ENCODE data around the gene LNPEP. TPM values are rescaled to one million over a fixed set of nuclear protein-coding genes. Genes with fewer than 3 reads are reported as not detected.
"Not testable (repeated sequence)": the region's sequence is repeated elsewhere in the genome, so short reads cannot be mapped to it uniquely, and the experiment has no call there.

Gene LNPEP
- total and polyA plus RNA-seq, 2 of the 13 experiments (the other 11 are each of a cell fraction or from before 2014, with no cell fraction given) = 8.0 to 16.9 TPM

DNA sequence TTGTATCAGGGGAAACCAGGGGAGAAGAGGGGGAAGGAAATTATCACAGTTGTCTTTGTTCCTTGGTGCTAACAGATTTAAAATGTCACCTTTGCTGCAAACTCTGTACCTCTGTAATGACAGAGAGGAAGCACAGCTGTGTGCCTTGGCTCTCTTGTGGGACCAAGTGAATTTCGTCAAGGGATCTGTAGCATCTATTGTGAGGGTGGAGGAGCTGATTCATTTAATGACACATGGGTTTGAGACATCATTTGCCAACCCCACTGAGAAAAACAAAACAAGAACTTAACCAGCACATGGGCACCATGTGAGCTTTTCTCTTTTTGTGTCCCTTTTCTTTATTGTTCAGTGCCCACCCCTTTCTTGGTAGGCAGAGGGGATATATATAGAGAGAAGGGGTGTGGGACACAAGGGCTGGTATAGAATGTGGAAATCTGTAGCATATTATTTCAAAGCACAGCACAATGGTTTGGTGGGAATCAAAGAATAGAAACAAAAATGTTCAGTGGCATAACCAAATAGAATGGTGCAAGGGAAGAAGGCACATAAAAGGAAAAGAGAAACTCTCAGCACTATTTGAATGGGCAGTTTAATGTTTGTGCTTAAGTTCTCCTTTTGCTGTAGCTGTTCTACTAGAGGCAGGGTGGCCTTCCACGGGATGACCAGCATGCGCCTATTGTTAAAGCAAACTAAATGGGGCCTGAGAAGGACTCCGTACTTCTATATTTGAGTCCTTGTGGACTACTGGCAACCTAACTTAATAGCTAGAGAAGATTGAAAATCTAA is 143.3 kb downstream of the LNPEP start:
- BruUV-seq (replicated peaks) = no TSS peak
- ATAC-seq = no peak
- no peak for FAIRE-seq
- Histone ChIP-seq H3K9me3 (ENCODE audit: low read length) (no peaks in the 10 kb centered on the region), H2AFZ (ENCODE audit: low read length) (no peak overlapping the region), H3K4me2 (ENCODE audit: low read depth, low read length) (no peak overlapping the region), H3K9ac (ENCODE audit: insufficient read depth, low read depth, low read length) (no peak overlapping the region), H4K20me1 (ENCODE audit: insufficient read depth, low read length) (no peaks in the 10 kb centered on the region), H3K4me3 (replicated peaks in 1 of 3; ENCODE audit: insufficient read depth in 1 of 3, low read depth in 2 of 3, low read length in 3 of 3) (no peak overlapping the region), H3K27ac (ENCODE audit: extremely low read length, insufficient read depth, low read length) (no peak overlapping the region), H3K79me2 (ENCODE audit: insufficient read depth, low read length) (no peaks in the 10 kb centered on the region), H3K4me1 (ENCODE audit: insufficient read depth, low read length) (no peaks in the 10 kb centered on the region), H3K36me3 (replicated peaks in 1 of 2; ENCODE audit: control insufficient read depth in 1 of 2, insufficient read depth in 2 of 2, low read length in 2 of 2) (no peaks in the 10 kb centered on the region), H3K27me3 (ENCODE audit: control insufficient read depth in 1 of 2, insufficient read depth in 2 of 2, low read length in 2 of 2) (no peaks in the 10 kb centered on the region)
- POLR2A ChIA-PET = no interaction called here
- intact Hi-C loops (cut with micrococcal nuclease; ENCODE audit: unreplicated experiment) (no loop called here), in situ Hi-C loops (cut with HindIII; ENCODE audit: extremely low pct_ligation_motif_present, low pct_unique_long_range_greater_than_20kb) (no loop called here)
- DNase-seq (ENCODE audit: low spot score) = no peak
- TF ChIP-seq, protein P1, sequence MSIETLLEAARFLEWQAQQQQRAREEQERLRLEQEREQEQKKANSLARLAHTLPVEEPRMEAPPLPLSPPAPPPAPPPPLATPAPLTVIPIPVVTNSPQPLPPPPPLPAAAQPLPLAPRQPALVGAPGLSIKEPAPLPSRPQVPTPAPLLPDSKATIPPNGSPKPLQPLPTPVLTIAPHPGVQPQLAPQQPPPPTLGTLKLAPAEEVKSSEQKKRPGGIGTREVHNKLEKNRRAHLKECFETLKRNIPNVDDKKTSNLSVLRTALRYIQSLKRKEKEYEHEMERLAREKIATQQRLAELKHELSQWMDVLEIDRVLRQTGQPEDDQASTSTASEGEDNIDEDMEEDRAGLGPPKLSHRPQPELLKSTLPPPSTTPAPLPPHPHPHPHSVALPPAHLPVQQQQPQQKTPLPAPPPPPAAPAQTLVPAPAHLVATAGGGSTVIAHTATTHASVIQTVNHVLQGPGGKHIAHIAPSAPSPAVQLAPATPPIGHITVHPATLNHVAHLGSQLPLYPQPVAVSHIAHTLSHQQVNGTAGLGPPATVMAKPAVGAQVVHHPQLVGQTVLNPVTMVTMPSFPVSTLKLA (IDR thresholded peaks at IDR 0.05) = 0 out of 2 replicates have a peak, but pooled peaks have one; percentile 20
- TF ChIP-seq, protein P2, sequence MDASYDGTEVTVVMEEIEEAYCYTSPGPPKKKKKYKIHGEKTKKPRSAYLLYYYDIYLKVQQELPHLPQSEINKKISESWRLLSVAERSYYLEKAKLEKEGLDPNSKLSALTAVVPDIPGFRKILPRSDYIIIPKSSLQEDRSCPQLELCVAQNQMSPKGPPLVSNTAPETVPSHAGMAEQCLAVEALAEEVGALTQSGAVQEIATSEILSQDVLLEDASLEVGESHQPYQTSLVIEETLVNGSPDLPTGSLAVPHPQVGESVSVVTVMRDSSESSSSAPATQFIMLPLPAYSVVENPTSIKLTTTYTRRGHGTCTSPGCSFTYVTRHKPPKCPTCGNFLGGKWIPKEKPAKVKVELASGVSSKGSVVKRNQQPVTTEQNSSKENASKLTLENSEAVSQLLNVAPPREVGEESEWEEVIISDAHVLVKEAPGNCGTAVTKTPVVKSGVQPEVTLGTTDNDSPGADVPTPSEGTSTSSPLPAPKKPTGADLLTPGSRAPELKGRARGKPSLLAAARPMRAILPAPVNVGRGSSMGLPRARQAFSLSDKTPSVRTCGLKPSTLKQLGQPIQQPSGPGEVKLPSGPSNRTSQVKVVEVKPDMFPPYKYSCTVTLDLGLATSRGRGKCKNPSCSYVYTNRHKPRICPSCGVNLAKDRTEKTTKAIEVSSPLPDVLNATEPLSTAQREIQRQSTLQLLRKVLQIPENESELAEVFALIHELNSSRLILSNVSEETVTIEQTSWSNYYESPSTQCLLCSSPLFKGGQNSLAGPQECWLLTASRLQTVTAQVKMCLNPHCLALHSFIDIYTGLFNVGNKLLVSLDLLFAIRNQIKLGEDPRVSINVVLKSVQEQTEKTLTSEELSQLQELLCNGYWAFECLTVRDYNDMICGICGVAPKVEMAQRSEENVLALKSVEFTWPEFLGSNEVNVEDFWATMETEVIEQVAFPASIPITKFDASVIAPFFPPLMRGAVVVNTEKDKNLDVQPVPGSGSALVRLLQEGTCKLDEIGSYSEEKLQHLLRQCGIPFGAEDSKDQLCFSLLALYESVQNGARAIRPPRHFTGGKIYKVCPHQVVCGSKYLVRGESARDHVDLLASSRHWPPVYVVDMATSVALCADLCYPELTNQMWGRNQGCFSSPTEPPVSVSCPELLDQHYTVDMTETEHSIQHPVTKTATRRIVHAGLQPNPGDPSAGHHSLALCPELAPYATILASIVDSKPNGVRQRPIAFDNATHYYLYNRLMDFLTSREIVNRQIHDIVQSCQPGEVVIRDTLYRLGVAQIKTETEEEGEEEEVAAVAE (CRISPR knock-in tag; IDR thresholded peaks at IDR 0.05; ENCODE audit: borderline replicate concordance) = no peak
- CTCF ChIA-PET (ENCODE audit: low intra/inter-chr PET ratio, low total read pairs) = no interaction called here
- WGBS (ENCODE audit: low lambda C conversion rate) = 26% methylated on average over 4 of the region's 4 CpGs

- ATAC-seq; intact Hi-C loops (cut with micrococcal nuclease; ENCODE audit: unreplicated experiment); DNase-seq (ENCODE audit: low spot score); H3K36me3 ChIP-seq (replicated peaks in 1 of 2; ENCODE audit: control insufficient read depth in 1 of 2, insufficient read depth in 2 of 2, low read length in 2 of 2); CTCF ChIA-PET (ENCODE audit: low intra/inter-chr PET ratio, low total read pairs); H3K27me3 ChIP-seq (ENCODE audit: control insufficient read depth in 1 of 2, insufficient read depth in 2 of 2, low read length in 2 of 2); H2AFZ ChIP-seq (ENCODE audit: low read length); H4K20me1 ChIP-seq (ENCODE audit: insufficient read depth, low read length); H3K9ac ChIP-seq (ENCODE audit: insufficient read depth, low read depth, low read length); H3K27ac ChIP-seq (ENCODE audit: extremely low read length, insufficient read depth, low read length); H3K79me2 ChIP-seq (ENCODE audit: insufficient read depth, low read length); H3K4me2 ChIP-seq (ENCODE audit: low read depth, low read length); in situ Hi-C loops (cut with HindIII; ENCODE audit: extremely low pct_ligation_motif_present, low pct_unique_long_range_greater_than_20kb); BruUV-seq (replicated peaks); H3K4me1 ChIP-seq (ENCODE audit: insufficient read depth, low read length); H3K9me3 ChIP-seq (ENCODE audit: low read length); FAIRE-seq; POLR2A ChIA-PET; H3K4me3 ChIP-seq (replicated peaks in 1 of 3; ENCODE audit: insufficient read depth in 1 of 3, low read depth in 2 of 3, low read length in 3 of 3): not testable (repeated sequence)
- 82% methylated on average over 6 of the region's 21 CpGs for WGBS (ENCODE audit: low lambda C conversion rate)
Measured at GRCh38 chr5:97084782-97085458, 149.0 kb downstream of the LNPEP start.

All from HepG2 (cell line).